ENCODE measurements around the gene TMEM212.
A peak's percentile ranks its signal among the peaks of the same experiment; 100 is the strongest.

The TMEM212 gene

GRCh38 chr3:171895291-171895690 is 52.1 kb downstream of the TMEM212 start:
- TF ChIP-seq CTCF (IDR thresholded peaks at IDR 0.05; ENCODE audit: control insufficient read depth, insufficient read depth, low read depth, low read length, missing control alignments) = no peak
- DNase-seq (ENCODE audit: low read depth) = no peak

GRCh38 chr3:171895900-171896299 is 52.8 kb downstream of the TMEM212 start:
- DNase-seq (ENCODE audit: low read depth) = no peak
- H3K4me3 ChIP-seq (ENCODE audit: control insufficient read depth, low read depth, low read length) = no peak overlapping the region
- no peak for TF ChIP-seq CTCF (IDR thresholded peaks at IDR 0.05; ENCODE audit: control insufficient read depth, insufficient read depth, low read depth, low read length, missing control alignments)

More at GRCh38 chr3:171895291-171895690, 52.1 kb downstream of the TMEM212 start:
- no peak overlapping the region for H3K4me3 ChIP-seq (ENCODE audit: control insufficient read depth, low read depth, low read length)

- no peak for DNase-seq (ENCODE audit: low read depth)
- no peak for TF ChIP-seq CTCF (IDR thresholded peaks at IDR 0.05; ENCODE audit: control insufficient read depth, insufficient read depth, low read depth, low read length, missing control alignments)
- H3K4me3 ChIP-seq (ENCODE audit: control insufficient read depth, low read depth, low read length) = no peak overlapping the region
These were observed 53.2 kb downstream of the TMEM212 start for GRCh38 chr3:171896316-171896715.

- TF ChIP-seq CTCF (IDR thresholded peaks at IDR 0.05; ENCODE audit: control insufficient read depth, insufficient read depth, low read depth, low read length, missing control alignments) = no peak
- no peak overlapping the region for H3K4me3 ChIP-seq (ENCODE audit: control insufficient read depth, low read depth, low read length)
- DNase-seq (ENCODE audit: low read depth) = no peak
These were observed 55.0 kb downstream of the TMEM212 start for GRCh38 chr3:171898192-171898591.

- no peak for DNase-seq (ENCODE audit: low read depth)
- no peak for TF ChIP-seq CTCF (IDR thresholded peaks at IDR 0.05; ENCODE audit: control insufficient read depth, insufficient read depth, low read depth, low read length, missing control alignments)
- H3K4me3 ChIP-seq (ENCODE audit: control insufficient read depth, low read depth, low read length) = no peak overlapping the region
These were observed 57.3 kb downstream of the TMEM212 start for GRCh38 chr3:171900446-171900845.

GRCh38 chr3:171901615-171902312 is 58.6 kb downstream of the TMEM212 start:
- peak; percentile 14 for DNase-seq (ENCODE audit: low read depth)
- no peak overlapping the region for H3K4me3 ChIP-seq (ENCODE audit: control insufficient read depth, low read depth, low read length)
- TF ChIP-seq CTCF (IDR thresholded peaks at IDR 0.05; ENCODE audit: control insufficient read depth, insufficient read depth, low read depth, low read length, missing control alignments) = no peak

Measured in AG09309 (cell line).